Measurements from ENCODE around the gene SUPT20H. TPM values are rescaled to one million over a fixed set of nuclear protein-coding genes. Genes with fewer than 3 reads are reported as not detected.

SUPT20H gene
- total RNA-seq, result 10 to 100 TPM; 24.7 to 50.9 (median 40.6) TPM

GRCh38 chr13:37058910-37059847 lies at the start of gene SUPT20H:
SUPT20H (minus strand) TSS chr13:37059688; CDS start chr13:37051490, 8,198 bp downstream.
- H3K4me1 ChIP-seq, result peaks cover 0 to 32% (median 0%) of the 10 kb centered on the region in 4 donors
- peak; percentile 85 to 87 for DNase-seq (ENCODE audit: low spot score in 2 of 2)
- 1% methylated on average over 43 to 52 of the region's 75 CpGs for WGBS, 2 donors
- H3K4me3 ChIP-seq, result peak within 1 kb of the TSS; percentile 82 to 97 (median 85)
- H3K36me3 ChIP-seq, result peaks cover 0 to 8% (median 0%) of the 10 kb centered on the region in 3 donors
- no peaks in the 10 kb centered on the region for H3K27me3 ChIP-seq
- no peaks in the 10 kb centered on the region for H3K9me3 ChIP-seq
- TF ChIP-seq CTCF (IDR thresholded peaks at IDR 0.05) (peak in 1 of 5 experiments; percentile 38), POLR2A (IDR thresholded peaks at IDR 0.05) (peak; percentile 54 to 82), EP300 (IDR thresholded peaks at IDR 0.05) (peak in 1 of 2 donors; percentile 93)
- H3K27ac ChIP-seq, result peak within 1 kb of the TSS; percentile 85 to 98 (median 90)

- TF ChIP-seq POLR2A (IDR thresholded peaks at IDR 0.05) (no peak), EP300 (IDR thresholded peaks at IDR 0.05) (no peak), CTCF (IDR thresholded peaks at IDR 0.05) (peak; percentile 39 to 63 (median 57))
- DNase-seq (ENCODE audit: low spot score in 2 of 2), result peak in 1 of 2 donors; percentile 58
- Histone ChIP-seq H3K27ac (no peak overlapping the region), H3K4me3 (no peak overlapping the region), H3K9me3 (no peaks in the 10 kb centered on the region), H3K4me1 (peaks cover 0 to 10% (median 0%) of the 10 kb centered on the region in 4 donors), H3K27me3 (no peaks in the 10 kb centered on the region), H3K36me3 (no peaks in the 10 kb centered on the region)
- 2 to 4% methylated on average over 1 of the region's 1 CpG for WGBS, 2 donors
Measured at GRCh38 chr13:37109051-37109678, 49.7 kb upstream of the SUPT20H start.

DNA sequence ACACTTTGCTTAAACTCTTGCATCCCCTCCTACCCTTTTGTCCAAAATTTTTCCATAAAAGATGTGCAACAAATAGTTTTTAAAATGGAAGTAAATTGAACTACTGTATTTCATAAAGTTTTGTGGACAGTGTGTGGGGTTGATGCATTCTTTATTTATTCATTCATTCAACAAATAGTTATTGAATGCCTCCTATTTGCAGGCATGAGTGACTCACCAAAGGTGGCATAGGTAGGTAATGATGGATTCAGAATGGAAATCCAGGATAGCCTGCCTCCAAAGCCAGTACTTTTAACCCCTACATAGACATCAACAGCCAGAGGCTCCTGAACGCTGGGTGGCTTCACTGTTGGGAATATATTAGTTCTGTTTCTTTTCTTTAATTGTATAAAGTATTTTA lies 48.4 kb upstream of the SUPT20H start:
- Histone ChIP-seq H3K36me3 (no peaks in the 10 kb centered on the region), H3K9me3 (no peaks in the 10 kb centered on the region), H3K4me1 (peaks cover 0 to 10% (median 0%) of the 10 kb centered on the region in 4 donors), H3K27ac (no peak overlapping the region), H3K4me3 (no peak overlapping the region), H3K27me3 (no peaks in the 10 kb centered on the region)
- no peak for TF ChIP-seq POLR2A (IDR thresholded peaks at IDR 0.05)
- TF ChIP-seq CTCF (IDR thresholded peaks at IDR 0.05), result no peak
- no peak for TF ChIP-seq EP300 (IDR thresholded peaks at IDR 0.05)
- no peak for DNase-seq (ENCODE audit: low spot score in 2 of 2)
- WGBS, 2 donors, result 85 to 86% methylated on average over 1 of the region's 1 CpG

GRCh38 chr13:37107456-37107855 lies 48.0 kb upstream of the SUPT20H start:
- Histone ChIP-seq H3K27me3 (no peaks in the 10 kb centered on the region), H3K27ac (peak overlapping the region in 1 of 4 donors; percentile 40), H3K36me3 (no peaks in the 10 kb centered on the region), H3K9me3 (no peaks in the 10 kb centered on the region), H3K4me3 (no peak overlapping the region), H3K4me1 (peaks cover 0 to 10% (median 0%) of the 10 kb centered on the region in 4 donors)
- 59 to 69% methylated on average over 4 of the region's 4 CpGs for WGBS, 2 donors
- TF ChIP-seq EP300 (IDR thresholded peaks at IDR 0.05) (no peak), POLR2A (IDR thresholded peaks at IDR 0.05) (no peak), CTCF (IDR thresholded peaks at IDR 0.05) (no peak)
- no peak for DNase-seq (ENCODE audit: low spot score in 2 of 2)

Measured in tibial nerve (tissue), 4 donors.